Measurements from ENCODE around the gene UBE4A. TPM values are rescaled to one million over a fixed set of nuclear protein-coding genes. Genes with fewer than 3 reads are reported as not detected.
A peak's percentile ranks its signal among the peaks of the same experiment; 100 is the strongest.

Gene UBE4A
- total and polyA plus RNA-seq, 10 of the 15 experiments (the other 5 are each of a cell fraction or from before 2014, with no cell fraction given) = 6.2 to 39.6 (median 30.3) TPM

GRCh38 chr11:118412921-118413320 lies 53.5 kb downstream of the UBE4A start:
- ChIA-PET POLR2A (interaction anchor here (1.3 kb wide), 1 partner anchor 26 kb away, joined by 3 read pairs; no protein-coding TSS in a partner anchor), RAD21 (ENCODE audit: unreplicated experiment) (no interaction called here), CTCF (interaction anchor here (0.6 to 1.1 kb wide), 6 partner anchors 20 to 214 kb away, joined by 3 to 4 read pairs (median 3); no protein-coding TSS in a partner anchor), SMC1A (ENCODE audit: uncharacterized antibody, unreplicated experiment) (interaction anchor here (0.9 kb wide), 1 partner anchor 23 kb away, joined by 4 read pairs; no protein-coding TSS in a partner anchor)
- H3K79me2 ChIP-seq (ENCODE audit: control insufficient read depth, insufficient read depth, low read length) = no peaks in the 10 kb centered on the region; the same call in 1 of the 2 replicates
- H2AFZ ChIP-seq (ENCODE audit: control insufficient read depth, low read depth, low read length) = no peak overlapping the region
- no peak overlapping the region for H3K4me2 ChIP-seq (ENCODE audit: control insufficient read depth, insufficient read depth)
- H3K27ac ChIP-seq (ENCODE audit: control insufficient read depth, insufficient read depth) = no peak overlapping the region
- in situ Hi-C loops (cut with MboI) = no loop called here
- H4K20me1 ChIP-seq (ENCODE audit: control insufficient read depth, insufficient read depth) = no peaks in the 10 kb centered on the region
- H3K36me3 ChIP-seq (ENCODE audit: control insufficient read depth in 2 of 2, insufficient read depth in 2 of 2, low read length in 1 of 2) = peaks cover 0 to 11% of the 10 kb centered on the region in 2 experiments; a peak in 2 of 4 replicates
- 100% methylated on average over 1 of the region's 1 CpG for WGBS (ENCODE audit: insufficient coverage, insufficient replicate concordance, low lambda C conversion rate, missing lambda C conversion rate)
- H3K9me3 ChIP-seq (replicated peaks; ENCODE audit: control insufficient read depth, insufficient read depth, low read length) = no peaks in the 10 kb centered on the region; the same call in 2 of the 3 replicates
- no peaks in the 10 kb centered on the region for H3K27me3 ChIP-seq (replicated peaks in 1 of 2; ENCODE audit: control insufficient read depth in 2 of 2, insufficient read depth in 2 of 2, low read length in 1 of 2)
- no TSS peak for BruUV-seq (replicated peaks)
- H3K4me3 ChIP-seq = no peak overlapping the region
- H3K9ac ChIP-seq (ENCODE audit: control insufficient read depth, insufficient read depth, low read length) = no peak overlapping the region
- TF ChIP-seq SPI1 (IDR thresholded peaks at IDR 0.05; ENCODE audit: borderline replicate concordance, insufficient read depth, low read depth, low read length) (peak; percentile 8; the same call in 1 of the 2 replicates), SIX5 (IDR thresholded peaks at IDR 0.05; ENCODE audit: low read depth, low read length, severe bottlenecking) (no peak), RFX5 (IDR thresholded peaks at IDR 0.05; ENCODE audit: low read depth, low read length) (no peak), ZNF217 (IDR thresholded peaks at IDR 0.05) (no peak), EGR1 (IDR thresholded peaks at IDR 0.05; ENCODE audit: borderline replicate concordance in 1 of 2, low read depth in 2 of 2, low read length in 2 of 2) (no peak)
- no peak for FAIRE-seq
- peaks cover 24% of the 10 kb centered on the region for H3K4me1 ChIP-seq (ENCODE audit: control insufficient read depth, insufficient read depth, low read length)
- ATAC-seq = no peak
- no peak for DNase-seq (ENCODE audit: low read depth, low spot score)
- intact Hi-C loops (cut with micrococcal nuclease; ENCODE audit: unreplicated experiment) = no loop called here

GRCh38 chr11:118415062-118415738 lies 55.8 kb downstream of the UBE4A start:
- SMC1A ChIA-PET (ENCODE audit: uncharacterized antibody, unreplicated experiment) = interaction anchor here (0.8 kb wide), 1 partner anchor 75 kb away, joined by 3 read pairs; no protein-coding TSS in a partner anchor
- no peaks in the 10 kb centered on the region; the same call in 2 of the 3 replicates for H3K9me3 ChIP-seq (replicated peaks; ENCODE audit: control insufficient read depth, insufficient read depth, low read length)
- no TSS peak for BruUV-seq (replicated peaks)
- H2AFZ ChIP-seq (ENCODE audit: control insufficient read depth, low read depth, low read length) = no peak overlapping the region
- no peak overlapping the region for H3K27ac ChIP-seq (ENCODE audit: control insufficient read depth, insufficient read depth)
- POLR2A ChIA-PET = no interaction called here
- in situ Hi-C loops (cut with MboI) (no loop called here), intact Hi-C loops (cut with micrococcal nuclease; ENCODE audit: unreplicated experiment) (no loop called here)
- no peaks in the 10 kb centered on the region for H3K36me3 ChIP-seq (ENCODE audit: control insufficient read depth in 2 of 2, insufficient read depth in 2 of 2, low read length in 1 of 2)
- RAD21 ChIA-PET (ENCODE audit: unreplicated experiment) = no interaction called here
- no peak overlapping the region for H3K9ac ChIP-seq (ENCODE audit: control insufficient read depth, insufficient read depth, low read length)
- H3K4me3 ChIP-seq = no peak overlapping the region
- no peaks in the 10 kb centered on the region for H3K27me3 ChIP-seq (replicated peaks in 1 of 2; ENCODE audit: control insufficient read depth in 2 of 2, insufficient read depth in 2 of 2, low read length in 1 of 2)
- H3K4me2 ChIP-seq (ENCODE audit: control insufficient read depth, insufficient read depth) = no peak overlapping the region
- FAIRE-seq (no peak), ATAC-seq (no peak), DNase-seq (ENCODE audit: low read depth, low spot score) (no peak)
- peaks cover 13% of the 10 kb centered on the region for H3K4me1 ChIP-seq (ENCODE audit: control insufficient read depth, insufficient read depth, low read length)
- H3K79me2 ChIP-seq (ENCODE audit: control insufficient read depth, insufficient read depth, low read length) = no peaks in the 10 kb centered on the region; the same call in 1 of the 2 replicates
- H4K20me1 ChIP-seq (ENCODE audit: control insufficient read depth, insufficient read depth) = no peaks in the 10 kb centered on the region
- 65% methylated on average over 8 of the region's 8 CpGs for WGBS (ENCODE audit: insufficient coverage, insufficient replicate concordance, low lambda C conversion rate, missing lambda C conversion rate)
- CTCF ChIA-PET = interaction anchor here (1.0 kb wide), 1 partner anchor 8 kb away, joined by 3 read pairs; no protein-coding TSS in a partner anchor
- no peak for TF ChIP-seq MTA3 (IDR thresholded peaks at IDR 0.05; ENCODE audit: borderline replicate concordance, low read length)
- TF ChIP-seq NR2C2 (IDR thresholded peaks at IDR 0.05; ENCODE audit: borderline replicate concordance, control insufficient read depth, insufficient read length, low read depth) = no peak
- no peak for TF ChIP-seq NBN (IDR thresholded peaks at IDR 0.05)
- no peak for TF ChIP-seq YBX1 (IDR thresholded peaks at IDR 0.05)
- TF ChIP-seq POLR2A (IDR thresholded peaks at IDR 0.05; ENCODE audit: low read depth, low read length) = no peak
- no peak for TF ChIP-seq PAX8 (IDR thresholded peaks at IDR 0.05)
- TF ChIP-seq RFX5 (IDR thresholded peaks at IDR 0.05; ENCODE audit: low read depth, low read length) = no peak
- no peak for TF ChIP-seq CEBPB (IDR thresholded peaks at IDR 0.05; ENCODE audit: borderline replicate concordance in 1 of 2, low read depth in 2 of 2, low read length in 2 of 2)
- no peak for TF ChIP-seq E2F8 (IDR thresholded peaks at IDR 0.05; ENCODE audit: low read depth, partially characterized antibody)
- no peak for TF ChIP-seq RCOR1 (conservative IDR thresholded peaks at IDR 0.05; ENCODE audit: low read depth, low read length)
- TF ChIP-seq ZBED1 (IDR thresholded peaks at IDR 0.05; ENCODE audit: borderline replicate concordance) = no peak
- no peak for TF ChIP-seq SMARCA5 (IDR thresholded peaks at IDR 0.05)
